HL-60 (cell line): Measurements from ENCODE around the gene EFHC1.

ENCODE experiments used
- DNase-seq, 2 experiments: peaks; one replicate each; pipeline ENCODE4 v3.0.0-alpha.2; 2010 to 2020; ENCODE audit warnings: low read depth in 1 of 2, low spot score in 1 of 2
- H3K27ac ChIP-seq: fragments of 250-450 bp; sonication (Bioruptor Pico); replicated peaks from 2 replicates; pipeline ENCODE4 v1.5.1; 2020; ENCODE audit warnings: mild to moderate bottlenecking, moderate library complexity
- H3K27me3 ChIP-seq: fragments of 250-450 bp; sonication (Bioruptor Pico); 2 replicates; pipeline ENCODE4 v1.5.1; 2021; ENCODE audit warnings: mild to moderate bottlenecking, moderate library complexity; ENCODE audit not compliant: insufficient read depth, poor library complexity, severe bottlenecking
- H3K4me3 ChIP-seq: replicated peaks from 2 replicates; pipeline ENCODE4 v1.5.1; 2011; ENCODE audit warnings: mild to moderate bottlenecking, control low read depth, low read length; ENCODE audit not compliant: insufficient read depth
- CTCF ChIP-seq: IDR thresholded peaks from one replicate; pipeline ENCODE4 v1.5.1; 2011; ENCODE audit warnings: low read length, control low read depth, inconsistent platforms; ENCODE audit not compliant: insufficient read depth
- GABPA ChIP-seq: IDR thresholded peaks from 2 replicates; pipeline ENCODE4 v1.6.1; 2012; ENCODE audit warnings: low read depth
- POLR2AphosphoS5 ChIP-seq: IDR thresholded peaks from 2 replicates; pipeline ENCODE4 v1.6.1; 2012; ENCODE audit warnings: low read depth
- SPI1 ChIP-seq: IDR thresholded peaks from 2 replicates; pipeline ENCODE4 v1.6.1; 2012; ENCODE audit warnings: low read depth, mild to moderate bottlenecking, borderline replicate concordance
- TF ChIP-seq, protein P1 (sequence below): IDR thresholded peaks from 2 replicates; pipeline ENCODE4 v1.6.1; 2012; ENCODE audit warnings: low read depth; ENCODE audit not compliant: insufficient replicate concordance

The EFHC1 gene

GRCh38 chr6:52570291-52570700, 150.2 kb downstream of the EFHC1 start:
- Histone ChIP-seq H3K27me3 (no peaks in the 10 kb centered on the region), H3K4me3 (no peak overlapping the region), H3K27ac (no peak overlapping the region)
- no peak for DNase-seq
- TF ChIP-seq CTCF (no peak), SPI1 (no peak), POLR2AphosphoS5 (no peak), GABPA (no peak)
- TF ChIP-seq, protein P1, sequence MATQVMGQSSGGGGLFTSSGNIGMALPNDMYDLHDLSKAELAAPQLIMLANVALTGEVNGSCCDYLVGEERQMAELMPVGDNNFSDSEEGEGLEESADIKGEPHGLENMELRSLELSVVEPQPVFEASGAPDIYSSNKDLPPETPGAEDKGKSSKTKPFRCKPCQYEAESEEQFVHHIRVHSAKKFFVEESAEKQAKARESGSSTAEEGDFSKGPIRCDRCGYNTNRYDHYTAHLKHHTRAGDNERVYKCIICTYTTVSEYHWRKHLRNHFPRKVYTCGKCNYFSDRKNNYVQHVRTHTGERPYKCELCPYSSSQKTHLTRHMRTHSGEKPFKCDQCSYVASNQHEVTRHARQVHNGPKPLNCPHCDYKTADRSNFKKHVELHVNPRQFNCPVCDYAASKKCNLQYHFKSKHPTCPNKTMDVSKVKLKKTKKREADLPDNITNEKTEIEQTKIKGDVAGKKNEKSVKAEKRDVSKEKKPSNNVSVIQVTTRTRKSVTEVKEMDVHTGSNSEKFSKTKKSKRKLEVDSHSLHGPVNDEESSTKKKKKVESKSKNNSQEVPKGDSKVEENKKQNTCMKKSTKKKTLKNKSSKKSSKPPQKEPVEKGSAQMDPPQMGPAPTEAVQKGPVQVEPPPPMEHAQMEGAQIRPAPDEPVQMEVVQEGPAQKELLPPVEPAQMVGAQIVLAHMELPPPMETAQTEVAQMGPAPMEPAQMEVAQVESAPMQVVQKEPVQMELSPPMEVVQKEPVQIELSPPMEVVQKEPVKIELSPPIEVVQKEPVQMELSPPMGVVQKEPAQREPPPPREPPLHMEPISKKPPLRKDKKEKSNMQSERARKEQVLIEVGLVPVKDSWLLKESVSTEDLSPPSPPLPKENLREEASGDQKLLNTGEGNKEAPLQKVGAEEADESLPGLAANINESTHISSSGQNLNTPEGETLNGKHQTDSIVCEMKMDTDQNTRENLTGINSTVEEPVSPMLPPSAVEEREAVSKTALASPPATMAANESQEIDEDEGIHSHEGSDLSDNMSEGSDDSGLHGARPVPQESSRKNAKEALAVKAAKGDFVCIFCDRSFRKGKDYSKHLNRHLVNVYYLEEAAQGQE: no peak

GRCh38 chr6:52571099-52571755, 151.1 kb downstream of the EFHC1 start:
- Histone ChIP-seq H3K27me3 (no peaks in the 10 kb centered on the region), H3K4me3 (no peak overlapping the region), H3K27ac (no peak overlapping the region)
- TF ChIP-seq POLR2AphosphoS5: no peak
- TF ChIP-seq CTCF: no peak
- TF ChIP-seq, protein P1: no peak
- TF ChIP-seq SPI1: no peak
- TF ChIP-seq GABPA: no peak
- no peak for DNase-seq

DNA sequence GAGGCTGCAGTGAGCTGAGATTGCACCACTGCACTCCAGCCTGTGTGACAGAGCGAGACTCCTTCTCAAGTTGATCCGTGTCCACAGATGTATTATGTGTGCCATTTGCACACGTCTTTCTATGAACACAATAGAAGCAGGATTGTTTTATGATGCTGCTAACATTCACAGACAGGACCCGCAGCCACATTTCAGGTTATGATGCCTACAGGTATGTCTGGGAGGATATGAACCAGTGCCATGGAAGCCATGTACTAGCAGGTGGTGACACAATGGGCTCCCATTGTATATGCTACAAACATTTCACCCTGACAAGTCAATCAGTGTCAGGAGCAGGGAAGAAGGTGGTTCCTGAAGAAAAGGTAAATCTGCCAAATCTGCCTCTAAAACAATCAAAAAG, 152.4 kb downstream of the EFHC1 start:
- H3K27ac ChIP-seq: no peak overlapping the region

More for the DNA sequence above, 152.4 kb downstream of the EFHC1 start:
- no peak for DNase-seq
- Histone ChIP-seq H3K4me3 (no peak overlapping the region), H3K27me3 (no peaks in the 10 kb centered on the region)
- TF ChIP-seq SPI1 (no peak), CTCF (no peak), GABPA (no peak), POLR2AphosphoS5 (no peak)
- TF ChIP-seq, protein P1: no peak
